ENCODE measurements around the gene KCNC3. TPM values are rescaled to one million over a fixed set of nuclear protein-coding genes. Genes with fewer than 3 reads are reported as not detected.

Gene KCNC3
- total RNA-seq, 1 donor from 2014 or later, result 19.2 TPM

GRCh38 chr19:50266896-50267295 is 62.3 kb downstream of the KCNC3 start:
- DNase-seq (ENCODE audit: low spot score), result no peak
- Mint-ChIP-seq H3K27ac (no peak overlapping the region), H3K4me3 (ENCODE audit: low read depth) (no peak overlapping the region), H3K9me3 (no peaks in the 10 kb centered on the region), H3K27me3 (ENCODE audit: low read depth) (no peaks in the 10 kb centered on the region), H3K4me1 (ENCODE audit: low read depth) (no peaks in the 10 kb centered on the region), H3K36me3 (ENCODE audit: low read depth) (no peaks in the 10 kb centered on the region)
- intact Hi-C loops (cut with micrococcal nuclease), result no loop called here

DNA sequence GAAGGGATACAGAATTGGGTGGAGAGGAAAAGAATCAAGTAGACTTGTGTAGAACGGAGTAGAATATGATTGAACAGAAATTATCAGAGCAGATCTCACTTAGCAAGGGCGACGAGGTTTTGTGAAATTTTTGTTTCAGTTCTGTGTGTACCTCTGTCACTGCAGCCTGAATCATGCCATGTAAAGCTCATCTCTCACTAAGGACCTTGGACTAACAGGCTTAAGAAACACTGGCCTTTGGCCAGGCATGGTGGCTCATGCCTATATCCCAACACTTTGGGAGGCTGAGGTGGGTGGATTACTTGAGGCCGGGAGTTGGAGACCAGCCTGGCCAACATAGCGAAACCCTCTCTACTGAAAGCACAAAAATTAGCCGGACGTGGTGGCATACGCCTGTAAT is 63.1 kb downstream of the KCNC3 start:
- intact Hi-C loops (cut with micrococcal nuclease), result no loop called here

DNA sequence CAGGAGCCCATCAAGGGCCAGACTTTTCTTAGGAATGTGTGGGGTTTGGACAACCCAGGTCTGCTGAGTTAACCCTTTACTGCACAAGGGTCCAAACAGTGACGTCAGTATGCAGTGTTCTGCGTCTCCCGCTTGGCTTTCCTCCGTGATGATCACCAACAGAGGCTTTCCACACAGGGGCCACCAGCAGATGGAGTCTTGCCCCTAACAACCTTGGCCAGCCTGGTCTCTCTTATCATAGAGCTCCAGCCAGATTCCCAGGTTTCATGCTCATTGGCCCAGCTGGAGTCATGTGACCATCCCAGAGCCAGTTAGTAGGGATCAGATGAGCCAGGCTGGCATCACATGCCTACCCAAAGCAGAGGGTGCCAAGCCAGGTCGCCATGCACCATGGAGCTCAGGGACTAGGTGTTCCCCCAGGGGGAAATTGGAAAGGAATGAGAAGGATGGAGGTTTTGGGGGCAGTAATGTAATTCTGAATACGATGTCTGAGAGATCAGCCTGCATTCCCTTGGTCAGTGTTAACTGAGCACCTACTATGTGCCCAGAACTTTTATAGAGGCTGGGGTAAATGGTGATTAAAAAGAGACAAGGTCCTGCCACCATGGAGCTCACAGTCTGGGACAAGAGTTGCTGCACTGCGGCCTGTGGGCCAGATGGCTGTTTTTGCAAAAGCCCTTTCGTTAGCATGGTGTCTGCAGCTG is 64.5 kb downstream of the KCNC3 start:
- no peak for DNase-seq (ENCODE audit: low spot score)
- no peaks in the 10 kb centered on the region for H3K4me1 Mint-ChIP-seq (ENCODE audit: low read depth)
- H3K4me3 Mint-ChIP-seq (ENCODE audit: low read depth), result no peak overlapping the region
- H3K27ac Mint-ChIP-seq, result no peak overlapping the region
- no peaks in the 10 kb centered on the region for H3K36me3 Mint-ChIP-seq (ENCODE audit: low read depth)
- intact Hi-C loops (cut with micrococcal nuclease), result no loop called here
- H3K9me3 Mint-ChIP-seq, result no peaks in the 10 kb centered on the region
- no peaks in the 10 kb centered on the region for H3K27me3 Mint-ChIP-seq (ENCODE audit: low read depth)

More for the DNA sequence above, 63.1 kb downstream of the KCNC3 start:
- DNase-seq (ENCODE audit: low spot score), result no peak
- Mint-ChIP-seq H3K36me3 (ENCODE audit: low read depth) (no peaks in the 10 kb centered on the region), H3K4me1 (ENCODE audit: low read depth) (no peaks in the 10 kb centered on the region), H3K9me3 (no peaks in the 10 kb centered on the region), H3K4me3 (ENCODE audit: low read depth) (no peak overlapping the region), H3K27me3 (ENCODE audit: low read depth) (no peaks in the 10 kb centered on the region), H3K27ac (no peak overlapping the region)

DNA sequence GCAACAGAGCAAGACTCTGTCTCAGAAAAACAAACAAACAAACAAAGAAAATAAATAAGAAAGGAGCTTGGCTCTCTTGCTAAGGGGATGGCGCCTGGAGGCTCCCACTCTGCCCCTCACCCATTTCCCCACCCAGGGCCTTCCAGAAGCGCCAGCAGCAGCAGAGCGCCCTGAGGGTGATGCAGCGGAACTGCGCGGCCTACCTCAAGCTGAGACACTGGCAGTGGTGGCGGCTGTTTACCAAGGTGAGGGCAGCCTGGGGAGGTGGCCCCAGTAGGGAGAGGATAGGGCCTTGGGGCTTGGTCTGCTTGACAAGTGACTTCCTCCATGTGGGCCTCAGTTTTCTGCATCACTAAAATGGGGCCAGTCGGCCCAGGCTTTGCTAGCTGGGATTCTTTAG is 66.0 kb downstream of the KCNC3 start:
- Mint-ChIP-seq H3K4me3 (ENCODE audit: low read depth) (no peak overlapping the region), H3K27me3 (ENCODE audit: low read depth) (no peaks in the 10 kb centered on the region), H3K27ac (no peak overlapping the region), H3K9me3 (no peaks in the 10 kb centered on the region), H3K4me1 (ENCODE audit: low read depth) (no peaks in the 10 kb centered on the region), H3K36me3 (ENCODE audit: low read depth) (no peaks in the 10 kb centered on the region)
- DNase-seq (ENCODE audit: low spot score), result no peak
- intact Hi-C loops (cut with micrococcal nuclease), result no loop called here

Other genes starting within 250 kb of the KCNC3 start
- not detected in 2 replicates for gene IZUMO2, start 166.1 kb downstream of the KCNC3 start, total RNA-seq
- gene MYH14, start 125.8 kb downstream of the KCNC3 start, total RNA-seq, result not detected in 2 replicates
- 5.1 and 5.5 TPM in 2 replicates for gene NAPSA, start 36.3 kb upstream of the KCNC3 start, total RNA-seq
- gene NR1H2, start 47.1 kb upstream of the KCNC3 start, total RNA-seq, result 76.1 and 79.9 TPM in 2 replicates
- 153 and 162 TPM in 2 replicates for gene POLD1, start 55.0 kb upstream of the KCNC3 start, total RNA-seq
- 0.66 and 0.80 TPM in 2 replicates for gene SPIB, start 89.6 kb upstream of the KCNC3 start, total RNA-seq
- 0.21 and 0.25 TPM in 2 replicates for gene MYBPC2, start 103.5 kb upstream of the KCNC3 start, total RNA-seq
- 76.0 and 76.2 TPM in 2 replicates for gene EMC10, start 147.1 kb upstream of the KCNC3 start, total RNA-seq
- 0.28 and 0.82 TPM in 2 replicates for gene GARIN5A, start 147.5 kb upstream of the KCNC3 start, total RNA-seq
- 39.9 and 43.6 TPM in 2 replicates for gene JOSD2, start 181.8 kb upstream of the KCNC3 start, total RNA-seq
- not detected in 2 replicates for gene ASPDH, start 184.5 kb upstream of the KCNC3 start, total RNA-seq
- gene LRRC4B, start 239.1 kb upstream of the KCNC3 start, total RNA-seq, result 0.18 TPM in 1 of 2 replicates, not detected in the other